Measurements from ENCODE around the gene NOL7. TPM values are rescaled to one million over a fixed set of nuclear protein-coding genes. Genes with fewer than 3 reads are reported as not detected.

The NOL7 gene
- total and polyA plus RNA-seq, 2 experiments from 2014 or later = 84.3 to 96.8 TPM

DNA sequence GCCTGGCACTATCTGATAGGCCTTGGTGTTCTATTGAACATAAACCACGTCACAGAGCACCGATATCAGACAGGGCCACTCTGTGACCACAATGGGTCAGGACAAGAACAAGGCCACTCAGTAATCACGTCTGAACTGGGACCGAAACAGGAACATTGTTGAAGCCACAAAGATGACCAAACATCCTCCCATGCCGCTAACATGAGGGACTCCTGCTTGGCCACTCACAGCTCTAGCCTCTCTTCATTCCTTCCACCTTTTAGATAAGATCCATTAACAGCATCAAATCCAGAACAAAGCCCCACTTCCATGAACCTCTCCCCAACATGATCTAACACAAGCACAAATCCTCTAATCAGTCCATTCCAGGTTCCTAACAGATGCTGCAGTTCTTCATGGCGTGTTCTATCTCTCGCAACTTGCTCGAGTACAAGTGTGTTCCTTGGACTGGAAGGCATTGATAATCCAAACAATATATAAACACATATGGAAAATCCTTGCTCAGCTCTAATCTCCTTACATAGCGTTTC lies 33.4 kb upstream of the NOL7 start:
- no peaks in the 10 kb centered on the region for H3K36me3 ChIP-seq (replicated peaks; ENCODE audit: insufficient read depth, low read depth)
- no peak for TF ChIP-seq EZH2phosphoT487 (IDR thresholded peaks at IDR 0.05; ENCODE audit: low read depth, severe bottlenecking, unreplicated experiment)
- TF ChIP-seq EZH2 (IDR thresholded peaks at IDR 0.05; ENCODE audit: borderline replicate concordance) = no peak
- no peak for TF ChIP-seq CTCF (IDR thresholded peaks at IDR 0.05; ENCODE audit: poor library complexity)
- no peaks in the 10 kb centered on the region for H3K27me3 ChIP-seq
- H3K9me3 ChIP-seq (ENCODE audit: low read depth) = no peaks in the 10 kb centered on the region
- no peaks in the 10 kb centered on the region for H3K9me2 ChIP-seq (replicated peaks; ENCODE audit: insufficient read depth)
- peaks cover 10% of the 10 kb centered on the region for H3K79me2 ChIP-seq
- H3K4me2 ChIP-seq = no peak overlapping the region
- no peak overlapping the region for H3K27ac ChIP-seq
- no peak for DNase-seq (ENCODE audit: low spot score)
- 95% methylated on average over 9 of the region's 9 CpGs for whole genome bisulfite sequencing (ENCODE audit: low lambda C conversion rate, missing lambda C conversion rate)
- no peaks in the 10 kb centered on the region for H4K20me1 ChIP-seq (ENCODE audit: insufficient read depth, poor library complexity, severe bottlenecking)
- H3K4me1 ChIP-seq (ENCODE audit: insufficient read depth) = no peaks in the 10 kb centered on the region
- no peak overlapping the region for H3K4me3 ChIP-seq
- H2AFZ ChIP-seq = no peak overlapping the region

- H3K9me3 ChIP-seq (ENCODE audit: low read depth) = no peaks in the 10 kb centered on the region
- TF ChIP-seq EZH2 (IDR thresholded peaks at IDR 0.05; ENCODE audit: borderline replicate concordance) = no peak
- TF ChIP-seq EZH2phosphoT487 (IDR thresholded peaks at IDR 0.05; ENCODE audit: low read depth, severe bottlenecking, unreplicated experiment) = no peak
- no peak for TF ChIP-seq CTCF (IDR thresholded peaks at IDR 0.05; ENCODE audit: poor library complexity)
Observed at GRCh38 chr6:13586603-13587542, 28.3 kb upstream of the NOL7 start.

DNA sequence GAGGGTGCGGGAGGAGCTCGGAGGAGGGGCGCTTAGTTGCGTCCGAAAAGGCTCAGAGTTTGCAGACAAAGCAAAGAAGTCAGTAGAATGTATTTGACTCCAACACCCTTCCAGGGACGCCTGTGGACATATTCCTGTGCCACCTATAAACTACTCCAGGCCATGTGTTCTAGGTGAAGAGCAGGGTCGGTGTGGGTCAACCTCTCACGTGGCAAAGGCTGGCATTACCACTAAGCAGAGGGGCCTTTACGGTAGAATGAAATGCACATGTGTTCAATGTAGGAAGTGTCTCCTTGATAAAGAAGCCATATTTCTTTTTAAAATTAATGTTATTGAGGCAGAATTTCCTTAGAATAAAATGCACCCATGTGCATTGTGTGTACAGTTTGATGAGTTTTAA lies 25.3 kb upstream of the NOL7 start:
- Histone ChIP-seq H2AFZ (no peak overlapping the region), H3K27me3 (no peaks in the 10 kb centered on the region), H3K4me1 (ENCODE audit: insufficient read depth) (no peaks in the 10 kb centered on the region), H3K79me2 (no peaks in the 10 kb centered on the region), H3K4me2 (no peak overlapping the region), H4K20me1 (ENCODE audit: insufficient read depth, poor library complexity, severe bottlenecking) (no peaks in the 10 kb centered on the region), H3K36me3 (replicated peaks; ENCODE audit: insufficient read depth, low read depth) (no peaks in the 10 kb centered on the region), H3K9me2 (replicated peaks; ENCODE audit: insufficient read depth) (no peaks in the 10 kb centered on the region), H3K27ac (no peak overlapping the region), H3K9me3 (ENCODE audit: low read depth) (no peaks in the 10 kb centered on the region), H3K4me3 (no peak overlapping the region)
- WGBS (ENCODE audit: low lambda C conversion rate, missing lambda C conversion rate) = 93% methylated on average over 9 of the region's 9 CpGs
- no peak for DNase-seq (ENCODE audit: low spot score)
- TF ChIP-seq EZH2phosphoT487 (IDR thresholded peaks at IDR 0.05; ENCODE audit: low read depth, severe bottlenecking, unreplicated experiment) (no peak), EZH2 (IDR thresholded peaks at IDR 0.05; ENCODE audit: borderline replicate concordance) (no peak), CTCF (IDR thresholded peaks at IDR 0.05; ENCODE audit: poor library complexity) (no peak)

More at GRCh38 chr6:13586603-13587542, 28.3 kb upstream of the NOL7 start:
- Histone ChIP-seq H3K4me2 (no peak overlapping the region), H3K4me3 (no peak overlapping the region), H3K27ac (no peak overlapping the region), H3K4me1 (ENCODE audit: insufficient read depth) (no peaks in the 10 kb centered on the region), H3K79me2 (no peaks in the 10 kb centered on the region), H3K9me2 (replicated peaks; ENCODE audit: insufficient read depth) (no peaks in the 10 kb centered on the region), H3K27me3 (no peaks in the 10 kb centered on the region), H4K20me1 (ENCODE audit: insufficient read depth, poor library complexity, severe bottlenecking) (no peaks in the 10 kb centered on the region), H2AFZ (no peak overlapping the region), H3K36me3 (replicated peaks; ENCODE audit: insufficient read depth, low read depth) (no peaks in the 10 kb centered on the region)
- 91% methylated on average over 7 of the region's 7 CpGs for WGBS (ENCODE audit: low lambda C conversion rate, missing lambda C conversion rate)
- DNase-seq (ENCODE audit: low spot score) = no peak

All from hepatocyte (in vitro differentiated cells).